ENCODE results near the gene SCN8A.
"Not testable (repeated sequence)": the region's sequence is repeated elsewhere in the genome, so short reads cannot be mapped to it uniquely, and the experiment has no call there.

Gene SCN8A

DNA sequence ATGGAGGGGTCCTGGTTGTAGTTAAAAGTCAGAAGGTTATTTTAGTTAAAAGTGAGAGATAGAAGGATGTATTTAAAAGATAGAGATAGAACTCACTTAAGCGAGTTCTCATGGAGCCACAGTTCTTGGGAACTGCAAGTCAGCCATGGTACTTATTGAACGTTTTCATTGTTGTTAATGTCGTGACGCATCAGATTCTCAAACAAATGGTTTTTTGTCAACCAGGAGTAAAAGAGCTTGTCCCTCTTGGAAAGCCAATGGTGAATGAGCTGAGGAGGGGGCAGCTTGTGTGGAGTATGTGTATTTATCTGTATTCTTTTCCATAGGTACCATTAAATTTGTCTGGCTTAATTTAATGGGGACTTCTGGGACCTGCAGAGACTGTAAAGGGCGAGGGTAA lies 188.8 kb downstream of the SCN8A start:
- TF ChIP-seq TAF1 (IDR thresholded peaks at IDR 0.05; ENCODE audit: borderline replicate concordance, low read depth, low read length) (no peak), POLR2A (IDR thresholded peaks at IDR 0.05; ENCODE audit: low read depth, low read length) (no peak), POLR2AphosphoS5 (IDR thresholded peaks at IDR 0.05; ENCODE audit: low read depth, low read length) (no peak)
- FAIRE-seq: no peak

DNA sequence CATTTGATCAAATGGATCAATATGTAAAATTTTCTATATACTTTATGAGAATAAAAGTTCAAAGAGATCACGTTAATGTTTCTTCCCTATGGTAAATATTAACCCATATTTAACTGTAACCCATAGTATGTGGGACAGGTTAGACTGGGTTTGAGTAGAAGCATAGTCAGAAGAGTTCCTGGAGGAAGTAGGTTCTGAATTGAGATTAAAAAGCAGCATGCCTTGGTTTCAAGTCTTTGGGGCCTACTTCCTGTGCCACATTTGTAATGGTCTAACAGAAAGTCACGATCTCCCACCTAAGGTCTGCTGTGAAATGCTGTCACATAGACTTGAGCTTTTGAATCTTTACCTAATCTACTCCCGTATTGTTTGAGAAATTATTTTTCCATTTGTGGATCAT lies 193.7 kb downstream of the SCN8A start:
- FAIRE-seq (no peak), DNase-seq (ENCODE audit: insufficient read length) (no peak)
- TF ChIP-seq POLR2AphosphoS5 (IDR thresholded peaks at IDR 0.05; ENCODE audit: low read depth, low read length) (no peak), POLR2A (IDR thresholded peaks at IDR 0.05; ENCODE audit: low read depth, low read length) (no peak)

More for the DNA sequence above, 188.8 kb downstream of the SCN8A start:
- DNase-seq (ENCODE audit: insufficient read length): no peak

DNA sequence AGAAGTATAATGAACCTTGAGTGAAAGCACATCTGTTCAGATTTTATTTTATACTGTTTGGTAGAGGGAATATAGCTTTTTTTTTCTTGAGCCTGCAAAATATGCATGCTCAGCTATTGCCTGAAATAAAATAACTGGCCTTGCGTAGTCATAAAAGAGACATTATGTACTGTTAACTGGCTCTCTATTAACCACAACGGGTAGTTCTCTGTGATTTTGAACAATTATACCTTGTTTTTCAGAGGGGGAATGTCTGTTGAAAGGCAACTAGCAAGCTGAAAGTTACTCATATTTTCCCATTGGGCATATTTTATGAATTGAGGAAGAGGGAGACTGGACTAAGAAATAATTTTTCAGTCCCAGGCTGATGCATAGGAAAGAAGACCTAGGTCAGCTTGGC lies 194.9 kb downstream of the SCN8A start:
- TF ChIP-seq TAF1 (IDR thresholded peaks at IDR 0.05; ENCODE audit: borderline replicate concordance, low read depth, low read length) (no peak), POLR2AphosphoS5 (IDR thresholded peaks at IDR 0.05; ENCODE audit: low read depth, low read length) (no peak), POLR2A (IDR thresholded peaks at IDR 0.05; ENCODE audit: low read depth, low read length) (no peak)
- DNase-seq (ENCODE audit: insufficient read length): no peak
- FAIRE-seq: no peak

DNA sequence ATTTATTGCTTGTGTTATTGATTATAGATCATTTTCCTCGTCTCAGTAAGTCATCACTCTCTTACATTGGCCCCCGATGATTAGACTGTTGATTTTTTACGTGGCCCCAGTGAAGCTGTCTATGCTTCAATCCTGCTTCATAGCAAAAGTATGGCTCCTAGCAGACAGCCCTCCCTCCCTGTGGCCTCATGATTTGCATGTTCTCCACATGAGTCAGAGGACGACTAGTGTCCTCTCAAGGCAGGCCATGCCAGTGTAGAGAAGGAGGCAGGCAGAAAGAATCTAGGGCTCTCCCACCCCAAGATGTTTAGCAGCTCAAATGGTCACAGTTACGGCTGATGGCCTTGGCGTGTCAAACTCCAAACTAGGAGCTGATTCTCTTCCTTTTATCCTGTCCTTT lies 197.8 kb downstream of the SCN8A start:
- TF ChIP-seq TAF1 (IDR thresholded peaks at IDR 0.05; ENCODE audit: borderline replicate concordance, low read depth, low read length) (no peak), POLR2A (IDR thresholded peaks at IDR 0.05; ENCODE audit: low read depth, low read length) (no peak), POLR2AphosphoS5 (IDR thresholded peaks at IDR 0.05; ENCODE audit: low read depth, low read length) (no peak)
- FAIRE-seq (no peak), DNase-seq (ENCODE audit: insufficient read length) (no peak)

DNA sequence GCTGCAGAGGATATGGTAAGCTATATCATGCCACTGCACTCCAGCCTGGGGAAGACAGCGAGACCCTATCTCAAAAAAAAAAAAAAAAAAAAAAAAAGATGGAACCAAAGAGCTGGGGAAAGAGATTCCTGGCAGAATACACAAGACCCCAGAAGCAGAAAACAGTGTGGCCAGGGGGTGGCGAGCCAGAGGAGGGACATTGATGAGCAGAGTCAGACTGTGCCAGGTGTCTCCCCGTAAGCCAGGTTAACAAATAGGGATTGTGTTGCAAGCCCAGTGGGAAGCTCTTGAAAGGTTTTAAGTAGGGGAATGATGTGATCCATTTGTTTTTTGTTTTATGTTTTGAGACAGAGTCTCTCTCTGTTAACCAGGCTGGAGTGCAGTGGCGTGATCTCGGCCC lies 201.4 kb downstream of the SCN8A start:
- TF ChIP-seq POLR2A (IDR thresholded peaks at IDR 0.05; ENCODE audit: low read depth, low read length): no peak
- no peak for TF ChIP-seq TAF1 (IDR thresholded peaks at IDR 0.05; ENCODE audit: borderline replicate concordance, low read depth, low read length)
- TF ChIP-seq POLR2AphosphoS5 (IDR thresholded peaks at IDR 0.05; ENCODE audit: low read depth, low read length): no peak
- FAIRE-seq: no peak

GRCh38 chr12:51793201-51793600 lies 202.2 kb downstream of the SCN8A start:
- FAIRE-seq (no peak), DNase-seq (ENCODE audit: insufficient read length) (no peak)
- TF ChIP-seq POLR2AphosphoS5 (IDR thresholded peaks at IDR 0.05; ENCODE audit: low read depth, low read length): no peak
- TF ChIP-seq TAF1 (IDR thresholded peaks at IDR 0.05; ENCODE audit: borderline replicate concordance, low read depth, low read length): no peak
- TF ChIP-seq POLR2A (IDR thresholded peaks at IDR 0.05; ENCODE audit: low read depth, low read length): no peak

More for the DNA sequence above, 201.4 kb downstream of the SCN8A start:
- DNase-seq (ENCODE audit: insufficient read length): no peak

- TF ChIP-seq POLR2AphosphoS5 (IDR thresholded peaks at IDR 0.05; ENCODE audit: low read depth, low read length) (no peak), TAF1 (IDR thresholded peaks at IDR 0.05; ENCODE audit: borderline replicate concordance, low read depth, low read length) (no peak), POLR2A (IDR thresholded peaks at IDR 0.05; ENCODE audit: low read depth, low read length) (no peak)
- FAIRE-seq: no peak
- no peak for DNase-seq (ENCODE audit: insufficient read length)
Measured at GRCh38 chr12:51797301-51797700, 206.3 kb downstream of the SCN8A start.

GRCh38 chr12:51798051-51798450 lies 207.0 kb downstream of the SCN8A start:
- DNase-seq (ENCODE audit: insufficient read length); FAIRE-seq: not testable (repeated sequence)

DNA sequence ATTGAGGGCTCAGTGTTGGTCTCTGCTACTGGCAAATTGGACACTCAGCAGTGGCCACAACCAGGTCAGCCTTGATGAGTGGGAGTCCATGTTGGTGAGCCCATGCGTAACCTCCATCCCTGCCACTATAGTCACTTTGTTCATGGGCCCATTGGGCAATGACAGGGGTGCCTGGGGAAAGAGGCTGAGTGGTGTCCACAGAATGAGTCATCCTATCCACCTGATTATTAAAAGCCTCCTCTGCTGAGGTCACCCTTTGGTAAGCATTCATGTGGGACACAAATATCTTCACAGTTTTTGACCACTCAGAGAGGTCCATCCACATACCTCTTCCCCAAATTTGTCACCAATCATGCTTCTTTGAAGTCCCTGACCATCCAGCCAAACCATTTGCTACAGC lies 207.5 kb downstream of the SCN8A start:
- FAIRE-seq (no peak), DNase-seq (ENCODE audit: insufficient read length) (no peak)
- TF ChIP-seq POLR2A (IDR thresholded peaks at IDR 0.05; ENCODE audit: low read depth, low read length): no peak
- no peak for TF ChIP-seq POLR2AphosphoS5 (IDR thresholded peaks at IDR 0.05; ENCODE audit: low read depth, low read length)
- no peak for TF ChIP-seq TAF1 (IDR thresholded peaks at IDR 0.05; ENCODE audit: borderline replicate concordance, low read depth, low read length)

GRCh38 chr12:51801027-51801426 lies 210.0 kb downstream of the SCN8A start:
- TF ChIP-seq POLR2A (IDR thresholded peaks at IDR 0.05; ENCODE audit: low read depth, low read length) (no peak), TAF1 (IDR thresholded peaks at IDR 0.05; ENCODE audit: borderline replicate concordance, low read depth, low read length) (no peak), POLR2AphosphoS5 (IDR thresholded peaks at IDR 0.05; ENCODE audit: low read depth, low read length) (no peak)
- FAIRE-seq (no peak), DNase-seq (ENCODE audit: insufficient read length) (no peak)

DNA sequence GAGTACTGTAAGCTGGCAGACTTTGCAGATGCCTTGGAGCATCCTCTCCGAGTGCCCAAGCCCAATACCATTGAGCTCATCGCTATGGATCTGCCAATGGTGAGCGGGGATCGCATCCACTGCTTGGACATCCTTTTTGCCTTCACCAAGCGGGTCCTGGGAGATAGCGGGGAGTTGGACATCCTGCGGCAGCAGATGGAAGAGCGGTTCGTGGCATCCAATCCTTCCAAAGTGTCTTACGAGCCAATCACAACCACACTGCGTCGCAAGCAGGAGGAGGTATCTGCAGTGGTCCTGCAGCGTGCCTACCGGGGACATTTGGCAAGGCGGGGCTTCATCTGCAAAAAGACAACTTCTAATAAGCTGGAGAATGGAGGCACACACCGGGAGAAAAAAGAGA lies 215.9 kb downstream of the SCN8A start:
- DNase-seq (ENCODE audit: insufficient read length): no peak
- TF ChIP-seq POLR2AphosphoS5 (IDR thresholded peaks at IDR 0.05; ENCODE audit: low read depth, low read length) (no peak), TAF1 (IDR thresholded peaks at IDR 0.05; ENCODE audit: borderline replicate concordance, low read depth, low read length) (no peak), POLR2A (IDR thresholded peaks at IDR 0.05; ENCODE audit: low read depth, low read length) (no peak)
- FAIRE-seq: no peak

- DNase-seq (ENCODE audit: insufficient read length) (no peak), FAIRE-seq (no peak)
- TF ChIP-seq TAF1 (IDR thresholded peaks at IDR 0.05; ENCODE audit: borderline replicate concordance, low read depth, low read length) (no peak), POLR2A (IDR thresholded peaks at IDR 0.05; ENCODE audit: low read depth, low read length) (no peak), POLR2AphosphoS5 (IDR thresholded peaks at IDR 0.05; ENCODE audit: low read depth, low read length) (no peak)
Measured at GRCh38 chr12:51809193-51809592, 218.2 kb downstream of the SCN8A start.
